CD4-positive, alpha-beta memory T cell (primary cell): ENCODE results near the gene LSM2. TPM values are rescaled to one million over a fixed set of nuclear protein-coding genes. Genes with fewer than 3 reads are reported as not detected.
"Not testable (repeated sequence)": the region's sequence is repeated elsewhere in the genome, so short reads cannot be mapped to it uniquely, and the experiment has no call there.

Experiments
- CTCF ChIA-PET: fragments of 350-600 bp; sonication (Branson Sonifier 250); formaldehyde crosslinking; loops from one replicate; lab custom pipeline; 2021; ENCODE audit warnings: inconsistent platforms; ENCODE audit not compliant: partially characterized antibody; lab: Charles Lee
- POLR2A ChIA-PET: fragments of 350-600 bp; sonication (Branson Sonifier 250); formaldehyde crosslinking; loops from one replicate; lab custom pipeline; 2021; ENCODE audit not compliant: partially characterized antibody; lab: Charles Lee
- DNase-seq, 5 donors: peaks; one replicate each; pipeline versions ENCODE4 v3.0.0 to v3.0.0-alpha.2; 2020 to 2022; ENCODE audit warnings: mixed read lengths in 1 of 5
- H3K27ac ChIP-seq: one replicate; pipeline ENCODE4 v1.7.0; 2013; ENCODE audit warnings: low read depth, low read length
- H3K27me3 ChIP-seq: 2 replicates; pipeline ENCODE4 v1.7.0; 2013; ENCODE audit warnings: mild to moderate bottlenecking, low read length, moderate library complexity; ENCODE audit not compliant: insufficient read depth
- H3K36me3 ChIP-seq: 2 replicates; pipeline ENCODE4 v1.7.0; 2013; ENCODE audit warnings: mild to moderate bottlenecking, low read length, moderate library complexity; ENCODE audit not compliant: insufficient read depth
- H3K4me1 ChIP-seq: 2 replicates; pipeline ENCODE4 v1.7.0; 2013; ENCODE audit warnings: mild to moderate bottlenecking, low read length, moderate library complexity; ENCODE audit not compliant: insufficient read depth
- H3K4me3 ChIP-seq, 2 donors: one replicate each; pipeline ENCODE4 v1.7.0; 2013; ENCODE audit warnings: low read length in 2 of 2, mild to moderate bottlenecking in 1 of 2
- H3K9me3 ChIP-seq, 2 donors: one replicate each; pipeline ENCODE4 v1.7.0; 2013; ENCODE audit warnings: low read length in 2 of 2, control low read depth in 1 of 2; ENCODE audit not compliant: control insufficient read depth in 1 of 2
- H3K27ac Mint-ChIP-seq, 7 donors: one replicate each; pipeline ENCODE4 v1.8.0; 2020 to 2021; ENCODE audit warnings: mixed read lengths in 7 of 7, mild to moderate bottlenecking in 6 of 7, inconsistent platforms in 3 of 7, moderate library complexity in 3 of 7
- H3K27me3 Mint-ChIP-seq, 2 donors: one replicate each; pipeline ENCODE4 v1.8.0; 2020 to 2021; ENCODE audit warnings: mixed read lengths in 2 of 2
- H3K36me3 Mint-ChIP-seq, 2 donors: one replicate each; pipeline ENCODE4 v1.8.0; 2020 to 2021; ENCODE audit warnings: mixed read lengths in 2 of 2, inconsistent platforms in 1 of 2, mild to moderate bottlenecking in 1 of 2
- H3K4me1 Mint-ChIP-seq, 4 donors: one replicate each; pipeline ENCODE4 v1.8.0; 2020 to 2021; ENCODE audit warnings: mixed read lengths in 4 of 4, mild to moderate bottlenecking in 1 of 4
- H3K4me3 Mint-ChIP-seq, 8 donors: one replicate each; pipeline ENCODE4 v1.8.0; 2020 to 2021; ENCODE audit warnings: mixed read lengths in 8 of 8, mild to moderate bottlenecking in 7 of 8, moderate library complexity in 6 of 8, inconsistent platforms in 3 of 8
- H3K9me3 Mint-ChIP-seq, 8 donors: one replicate each; pipeline ENCODE4 v1.8.0; 2020 to 2021; ENCODE audit warnings: mixed read lengths in 8 of 8, mild to moderate bottlenecking in 5 of 8, inconsistent platforms in 3 of 8, moderate library complexity in 1 of 8
- intact Hi-C: fragments of 100-400 bp; cut with micrococcal nuclease; formaldehyde crosslinking; loops from one replicate; pipeline ENCODE4 v1.15.1; 2023
- polyA plus RNA-seq, 2 donors: library from polyadenylated mRNA; unstranded; fragments of 300-500 nt; fragmentation: Illumina TruSeq; gene quantifications; one replicate each; pipeline ENCODE4 v1.2.3, GENCODE V29; 2021
- total RNA-seq, 2 experiments: library from RNA; stranded (reverse); gene quantifications; one replicate each; pipeline ENCODE4 v1.2.3, GENCODE V29; 2021

Gene LSM2
- total and polyA plus RNA-seq, 4 experiments from 2014 or later = 30.0 to 80.4 (median 51.0) TPM

DNA sequence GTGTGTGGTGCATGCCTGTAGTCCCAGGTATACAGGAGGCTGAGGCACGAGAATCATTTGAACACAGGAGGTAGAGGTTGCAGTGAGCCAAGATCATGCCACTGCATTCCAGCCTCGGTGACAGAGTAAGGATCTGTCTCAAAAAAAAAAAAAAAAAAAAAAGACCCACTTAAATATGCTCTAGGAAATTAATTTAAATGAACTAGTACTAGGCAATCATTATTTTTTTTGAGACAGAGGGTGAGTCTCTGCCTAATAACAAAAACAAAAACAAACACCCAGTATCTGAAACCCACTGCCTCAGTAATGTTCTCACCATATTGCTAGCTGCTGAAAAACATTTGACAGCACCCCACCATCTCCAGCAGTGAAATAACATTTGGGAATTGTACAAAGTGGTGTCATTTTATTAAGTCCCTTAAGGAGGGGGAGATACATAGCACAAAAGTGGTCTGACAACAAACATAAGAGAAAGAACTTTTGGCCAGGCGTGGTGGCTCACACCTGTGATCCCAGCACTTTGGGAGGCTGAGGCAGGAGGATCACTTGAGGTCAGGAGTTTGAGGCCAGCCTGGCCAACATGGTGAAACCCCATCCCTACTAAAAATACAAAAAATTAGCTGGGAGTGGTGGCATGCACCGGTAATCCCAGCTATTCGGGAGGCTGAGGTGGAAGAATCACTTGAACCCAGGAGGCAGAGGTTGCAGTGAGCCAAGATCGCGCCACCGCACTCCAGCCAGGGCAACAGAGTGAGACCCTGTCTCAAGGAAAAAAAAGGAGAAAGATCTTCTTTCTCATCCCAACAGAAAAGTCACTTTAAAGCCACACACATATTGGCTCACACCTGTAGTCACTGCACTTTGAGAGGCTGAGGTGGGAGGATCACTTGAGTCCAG lies 5.5 kb downstream of the LSM2 start:
- not testable (repeated sequence) for H3K9me3 Mint-ChIP-seq

DNA sequence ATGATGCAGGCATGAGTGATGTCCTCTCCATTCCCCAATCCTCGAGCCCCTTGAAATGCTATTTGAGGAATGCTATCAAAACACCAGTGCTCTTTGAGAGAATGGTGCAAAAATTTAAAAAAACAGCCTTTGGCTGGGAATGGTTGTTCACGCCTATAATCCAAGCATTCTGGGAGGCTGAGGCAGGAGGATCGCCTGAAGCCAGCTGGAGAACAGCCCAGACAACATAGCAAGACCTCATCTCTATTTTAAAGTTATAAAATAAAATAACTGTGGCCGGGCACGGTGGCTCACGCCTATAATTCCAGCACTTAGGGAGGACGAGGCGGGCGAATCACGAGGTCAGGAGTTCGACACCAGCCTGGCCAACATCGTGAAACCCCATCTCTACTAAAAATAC lies 7.0 kb downstream of the LSM2 start:
- ChIA-PET CTCF (interaction anchor here (0.8 to 3.1 kb wide), 6 partner anchors 12 to 71 kb away, joined by 3 to 14 read pairs (median 4); partner anchors contain the start of genes DDAH2, HSPA1A and HSPA1L), POLR2A (interaction anchor here (0.8 to 6.5 kb wide), 2 partner anchors 13 to 160 kb away, joined by 3 to 73 read pairs; partner anchors contain the start of genes HSPA1A and HSPA1L)
- no peak overlapping the region for H3K27ac Mint-ChIP-seq

More for the DNA sequence above, 5.5 kb downstream of the LSM2 start:
- peaks cover 18 to 47% (median 29%) of the 10 kb centered on the region in 4 donors for H3K4me1 Mint-ChIP-seq
- H3K4me3 Mint-ChIP-seq, H3K4me3 ChIP-seq, H3K27ac ChIP-seq, DNase-seq, H3K27me3 ChIP-seq, intact Hi-C loops, H3K9me3 ChIP-seq, H3K36me3 ChIP-seq, H3K27me3 Mint-ChIP-seq: not testable (repeated sequence)
- ChIA-PET CTCF (interaction anchor here (2.2 kb wide), 1 partner anchor 12 kb away, joined by 5 read pairs; no protein-coding TSS in a partner anchor), POLR2A (interaction anchor here (0.9 to 6.5 kb wide), 2 partner anchors 12 to 61 kb away, joined by 3 to 73 read pairs; partner anchors contain the start of genes HSPA1A and HSPA1L)
- H3K36me3 Mint-ChIP-seq = peaks cover 5 to 15% of the 10 kb centered on the region in 2 donors
- peak overlapping the region in 1 of 7 donors; percentile 22 for H3K27ac Mint-ChIP-seq
- H3K4me1 ChIP-seq = peaks cover 40% of the 10 kb centered on the region

DNA sequence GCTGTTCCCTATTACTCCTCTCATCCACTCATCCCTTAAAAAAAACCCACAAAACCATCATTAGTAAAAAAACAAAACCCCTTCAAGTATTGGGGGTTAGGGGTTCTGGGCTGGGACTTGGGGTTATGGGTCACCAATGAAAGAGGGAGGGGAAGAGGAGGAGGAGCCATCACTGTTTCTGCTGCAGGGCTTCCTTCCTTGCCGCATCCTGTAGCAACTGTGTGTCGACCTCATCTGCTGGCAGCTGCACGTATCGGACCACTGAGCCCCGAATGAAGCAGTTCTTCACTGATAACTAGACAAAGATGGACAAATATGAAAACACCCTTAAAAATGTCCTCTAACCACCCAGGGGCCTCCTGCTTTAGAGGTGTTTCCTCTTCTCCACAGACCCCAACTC lies 9.2 kb downstream of the LSM2 start:
- peaks cover 0 to 18% of the 10 kb centered on the region in 2 donors for H3K36me3 Mint-ChIP-seq
- Histone ChIP-seq H3K4me1 (peaks cover 49% of the 10 kb centered on the region), H3K36me3 (peaks cover 2% of the 10 kb centered on the region), H3K9me3 (no peaks in the 10 kb centered on the region), H3K27me3 (no peaks in the 10 kb centered on the region), H3K4me3 (no peak overlapping the region), H3K27ac (peak overlapping the region; percentile 55)
- peak overlapping the region; percentile 65 to 82 (median 73) for H3K4me3 Mint-ChIP-seq
- CTCF ChIA-PET = interaction anchor here (0.6 to 3.1 kb wide), 4 partner anchors 9 to 68 kb away, joined by 4 to 14 read pairs (median 7); partner anchors contain the start of genes DDAH2 and LSM2
- H3K27me3 Mint-ChIP-seq = no peaks in the 10 kb centered on the region
- POLR2A ChIA-PET = interaction anchor here (0.6 to 6.5 kb wide), 12 partner anchors 9 to 1173 kb away, joined by 3 to 93 read pairs (median 4); partner anchors contain the start of genes DDAH2, HSPA1A, HSPA1B and HSPA1L
- peak overlapping the region; percentile 63 to 97 (median 94) for H3K27ac Mint-ChIP-seq
- peaks cover 21 to 51% (median 34%) of the 10 kb centered on the region in 4 donors for H3K4me1 Mint-ChIP-seq
- no peaks in the 10 kb centered on the region for H3K9me3 Mint-ChIP-seq
- intact Hi-C loops = no loop called here
- DNase-seq = peak in 4 of 5 donors; percentile 38 to 42 (median 40)

More for the DNA sequence above, 7.0 kb downstream of the LSM2 start:
- intact Hi-C loops = no loop called here
- Mint-ChIP-seq H3K4me3 (no peak overlapping the region), H3K4me1 (peaks cover 14 to 45% (median 27%) of the 10 kb centered on the region in 4 donors), H3K27me3 (no peaks in the 10 kb centered on the region), H3K36me3 (peaks cover 5 to 15% of the 10 kb centered on the region in 2 donors), H3K9me3 (no peaks in the 10 kb centered on the region)
- peaks cover 35% of the 10 kb centered on the region for H3K4me1 ChIP-seq
- no peaks in the 10 kb centered on the region for H3K9me3 ChIP-seq
- no peak for DNase-seq
- no peaks in the 10 kb centered on the region for H3K27me3 ChIP-seq
- no peak overlapping the region for H3K4me3 ChIP-seq
- no peaks in the 10 kb centered on the region for H3K36me3 ChIP-seq
- H3K27ac ChIP-seq = no peak overlapping the region

DNA sequence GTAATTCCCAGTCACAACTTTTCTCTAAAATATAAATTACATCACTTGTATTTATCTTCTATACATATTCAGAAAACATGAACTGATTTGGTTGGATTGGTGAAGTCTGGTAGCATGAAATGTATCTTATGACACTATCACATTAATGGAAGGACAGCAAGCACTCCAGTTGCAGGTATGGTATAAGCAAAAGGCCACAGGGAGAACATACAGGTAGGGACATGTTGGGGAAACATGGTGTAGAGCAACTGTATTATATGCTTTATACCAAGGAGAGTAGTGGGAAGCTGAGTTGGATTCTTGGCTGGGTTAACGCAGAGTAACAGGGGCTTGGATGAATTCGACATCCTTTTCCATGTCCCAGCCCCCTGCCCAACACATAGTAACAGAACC lies 9.8 kb downstream of the LSM2 start:
- CTCF ChIA-PET = interaction anchor here (0.6 to 3.1 kb wide), 10 partner anchors 10 to 72 kb away, joined by 3 to 20 read pairs (median 5); partner anchors contain the start of genes DDAH2, HSPA1A, HSPA1L and LSM2
- peak overlapping the region; percentile 55 for H3K27ac ChIP-seq
- no peaks in the 10 kb centered on the region for H3K9me3 ChIP-seq
- no peak for DNase-seq
- Mint-ChIP-seq H3K27me3 (no peaks in the 10 kb centered on the region), H3K4me3 (peak overlapping the region; percentile 45 to 82 (median 74)), H3K27ac (peak overlapping the region; percentile 63 to 97 (median 92)), H3K4me1 (peaks cover 21 to 54% (median 35%) of the 10 kb centered on the region in 4 donors), H3K36me3 (peaks cover 0 to 21% of the 10 kb centered on the region in 2 donors), H3K9me3 (no peaks in the 10 kb centered on the region)
- H3K27me3 ChIP-seq = no peaks in the 10 kb centered on the region
- H3K36me3 ChIP-seq = peaks cover 6% of the 10 kb centered on the region
- intact Hi-C loops = no loop called here
- H3K4me3 ChIP-seq = no peak overlapping the region
- peaks cover 49% of the 10 kb centered on the region for H3K4me1 ChIP-seq
- POLR2A ChIA-PET = interaction anchor here (0.7 to 6.5 kb wide), 15 partner anchors 9 to 70 kb away, joined by 3 to 93 read pairs (median 5); partner anchors contain the start of genes CLIC1, DDAH2, HSPA1A and HSPA1B

DNA sequence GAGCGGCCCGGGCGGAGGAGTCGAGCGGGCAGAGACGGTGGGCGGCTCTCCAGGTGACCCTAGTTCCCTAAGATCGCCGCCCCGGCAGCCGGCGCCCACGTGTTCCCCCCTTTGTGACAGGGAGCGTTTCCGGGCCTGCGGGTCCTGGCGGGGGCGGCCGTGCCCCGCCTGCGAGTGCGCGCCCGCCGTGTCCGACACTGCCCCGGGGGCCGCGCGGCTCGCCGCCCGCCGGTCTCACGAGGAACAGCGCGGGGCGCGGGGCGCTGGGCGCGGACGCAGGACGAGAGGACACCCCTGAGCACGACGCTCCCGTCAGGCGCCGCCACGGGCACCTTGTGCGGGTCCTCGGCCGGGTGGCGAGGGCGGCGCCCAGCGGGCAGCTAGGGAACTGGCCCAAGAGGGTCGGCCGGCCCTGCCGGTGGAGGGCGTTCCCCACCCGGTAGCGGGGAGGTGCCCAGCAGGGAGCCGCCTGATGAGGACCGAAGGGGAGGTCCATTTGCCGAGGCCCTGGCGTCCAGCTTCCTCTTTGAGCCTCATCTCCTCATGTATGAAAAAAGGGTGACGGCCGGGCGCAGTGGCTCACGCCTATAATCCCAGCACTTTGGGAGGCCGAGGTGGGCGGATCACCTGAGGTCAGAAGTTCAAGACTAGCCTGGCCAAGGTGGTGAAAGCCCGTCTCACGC lies 11.0 kb downstream of the LSM2 start, which contains the start of gene VARS1:
Gene VARS1 (minus strand): TSS at position 137 of the 683 bp plus-strand sequence. CDS start 535 bp downstream, outside the sequence.
- no peaks in the 10 kb centered on the region for H3K9me3 Mint-ChIP-seq
- intact Hi-C loops = loop anchor here (1.0 to 2.0 kb wide), 5 partner anchors 11 to 59 kb away; partner anchors contain the start of genes CLIC1, HSPA1A, HSPA1B and HSPA1L

More for the DNA sequence above, 11.0 kb downstream of the LSM2 start, which contains the start of gene VARS1:
- peaks cover 6% of the 10 kb centered on the region for H3K36me3 ChIP-seq
- Mint-ChIP-seq H3K36me3 (peaks cover 5 to 21% of the 10 kb centered on the region in 2 donors), H3K27me3 (no peaks in the 10 kb centered on the region), H3K4me1 (peaks cover 22 to 64% (median 37%) of the 10 kb centered on the region in 4 donors), H3K27ac (peak within 1 kb of the TSS; percentile 63 to 99 (median 98)), H3K4me3 (peak within 1 kb of the TSS; percentile 94 to 99 (median 97))
- ChIA-PET CTCF (interaction anchor here (0.7 to 2.6 kb wide), 16 partner anchors 11 to 683 kb away, joined by 3 to 20 read pairs (median 4); partner anchors contain the start of genes DDAH2, HSPA1A, HSPA1L and LSM2), POLR2A (interaction anchor here (0.7 to 6.5 kb wide), 24 partner anchors 11 to 214 kb away, joined by 3 to 93 read pairs (median 6); partner anchors contain the start of genes ABHD16A, BAG6, C6orf47 and CLIC1)
- no peaks in the 10 kb centered on the region for H3K9me3 ChIP-seq
- H3K27ac ChIP-seq = peak within 1 kb of the TSS; percentile 95
- DNase-seq = peak; percentile 83 to 90 (median 84)
- no peaks in the 10 kb centered on the region for H3K27me3 ChIP-seq
- peaks cover 55% of the 10 kb centered on the region for H3K4me1 ChIP-seq
- peak within 1 kb of the TSS; percentile 72 to 96 for H3K4me3 ChIP-seq
